Measurements from ENCODE around the gene PLD6. TPM values are rescaled to one million over a fixed set of nuclear protein-coding genes. Genes with fewer than 3 reads are reported as not detected.
A peak's percentile ranks its signal among the peaks of the same experiment; 100 is the strongest.

Gene PLD6
- total and polyA plus RNA-seq, 2 donors (not counting 1 experiment from before 2014, with no cell fraction given): 2.5 to 7.8 TPM

GRCh38 chr17:17155568-17155967, 50.6 kb downstream of the PLD6 start:
- Histone ChIP-seq H3K27ac (ENCODE audit: insufficient read depth, low read length) (peak overlapping the region; percentile 26), H3K9me3 (ENCODE audit: control insufficient read depth, insufficient read depth, low read depth, low read length) (no peaks in the 10 kb centered on the region), H3K4me1 (ENCODE audit: control insufficient read depth, extremely low read depth, insufficient read depth, low read length) (peaks cover 32% of the 10 kb centered on the region), H3K27me3 (ENCODE audit: control insufficient read depth, insufficient read depth, low read length) (no peaks in the 10 kb centered on the region), H3K4me3 (replicated peaks in 1 of 4; ENCODE audit: control extremely low read depth in 1 of 4, insufficient read depth in 1 of 4, low read depth in 3 of 4, low read length in 4 of 4) (no peak overlapping the region), H3K4me2 (ENCODE audit: extremely low read depth, insufficient read depth, low read length) (no peak overlapping the region), H3K36me3 (ENCODE audit: control insufficient read depth, insufficient read depth, low read length) (peaks cover 41% of the 10 kb centered on the region), H2AFZ (ENCODE audit: low read length) (no peak overlapping the region), H3K9ac (ENCODE audit: insufficient read depth, low read length) (no peak overlapping the region), H3K79me2 (ENCODE audit: control insufficient read depth, insufficient read depth, low read length) (peaks cover 3% of the 10 kb centered on the region), H4K20me1 (ENCODE audit: control insufficient read depth, extremely low read depth, insufficient read depth, low read length) (no peaks in the 10 kb centered on the region)
- no peak for TF ChIP-seq EZH2 (IDR thresholded peaks at IDR 0.05; ENCODE audit: low read length, missing control alignments)
- TF ChIP-seq, protein P1, sequence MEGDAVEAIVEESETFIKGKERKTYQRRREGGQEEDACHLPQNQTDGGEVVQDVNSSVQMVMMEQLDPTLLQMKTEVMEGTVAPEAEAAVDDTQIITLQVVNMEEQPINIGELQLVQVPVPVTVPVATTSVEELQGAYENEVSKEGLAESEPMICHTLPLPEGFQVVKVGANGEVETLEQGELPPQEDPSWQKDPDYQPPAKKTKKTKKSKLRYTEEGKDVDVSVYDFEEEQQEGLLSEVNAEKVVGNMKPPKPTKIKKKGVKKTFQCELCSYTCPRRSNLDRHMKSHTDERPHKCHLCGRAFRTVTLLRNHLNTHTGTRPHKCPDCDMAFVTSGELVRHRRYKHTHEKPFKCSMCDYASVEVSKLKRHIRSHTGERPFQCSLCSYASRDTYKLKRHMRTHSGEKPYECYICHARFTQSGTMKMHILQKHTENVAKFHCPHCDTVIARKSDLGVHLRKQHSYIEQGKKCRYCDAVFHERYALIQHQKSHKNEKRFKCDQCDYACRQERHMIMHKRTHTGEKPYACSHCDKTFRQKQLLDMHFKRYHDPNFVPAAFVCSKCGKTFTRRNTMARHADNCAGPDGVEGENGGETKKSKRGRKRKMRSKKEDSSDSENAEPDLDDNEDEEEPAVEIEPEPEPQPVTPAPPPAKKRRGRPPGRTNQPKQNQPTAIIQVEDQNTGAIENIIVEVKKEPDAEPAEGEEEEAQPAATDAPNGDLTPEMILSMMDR (conservative IDR thresholded peaks at IDR 0.05 in 1 of 2, IDR thresholded peaks at IDR 0.05 in 1 of 2; ENCODE audit: low read depth in 1 of 2, low read length in 2 of 2): no peak
- DNase-seq (ENCODE audit: low read depth in 2 of 2): no peak

- H3K4me3 ChIP-seq (replicated peaks in 1 of 4; ENCODE audit: control extremely low read depth in 1 of 4, insufficient read depth in 1 of 4, low read depth in 3 of 4, low read length in 4 of 4): no peak overlapping the region
- no peak overlapping the region for H2AFZ ChIP-seq (ENCODE audit: low read length)
- H3K27me3 ChIP-seq (ENCODE audit: control insufficient read depth, insufficient read depth, low read length): no peaks in the 10 kb centered on the region
- H3K36me3 ChIP-seq (ENCODE audit: control insufficient read depth, insufficient read depth, low read length): peaks cover 42% of the 10 kb centered on the region
- peaks cover 3% of the 10 kb centered on the region for H3K79me2 ChIP-seq (ENCODE audit: control insufficient read depth, insufficient read depth, low read length)
- no peaks in the 10 kb centered on the region for H3K9me3 ChIP-seq (ENCODE audit: control insufficient read depth, insufficient read depth, low read depth, low read length)
- TF ChIP-seq, protein P1 (conservative IDR thresholded peaks at IDR 0.05 in 1 of 2, IDR thresholded peaks at IDR 0.05 in 1 of 2; ENCODE audit: low read depth in 1 of 2, low read length in 2 of 2): no peak
- no peak for TF ChIP-seq EZH2 (IDR thresholded peaks at IDR 0.05; ENCODE audit: low read length, missing control alignments)
- no peak overlapping the region for H3K27ac ChIP-seq (ENCODE audit: insufficient read depth, low read length)
- H3K4me1 ChIP-seq (ENCODE audit: control insufficient read depth, extremely low read depth, insufficient read depth, low read length): peaks cover 35% of the 10 kb centered on the region
- H3K9ac ChIP-seq (ENCODE audit: insufficient read depth, low read length): no peak overlapping the region
- H4K20me1 ChIP-seq (ENCODE audit: control insufficient read depth, extremely low read depth, insufficient read depth, low read length): no peaks in the 10 kb centered on the region
- H3K4me2 ChIP-seq (ENCODE audit: extremely low read depth, insufficient read depth, low read length): no peak overlapping the region
- no peak for DNase-seq (ENCODE audit: low read depth in 2 of 2)
Measured at GRCh38 chr17:17154981-17155380, 51.2 kb downstream of the PLD6 start.

GRCh38 chr17:17154556-17154955, 51.6 kb downstream of the PLD6 start:
- Histone ChIP-seq H3K4me3 (replicated peaks in 1 of 4; ENCODE audit: control extremely low read depth in 1 of 4, insufficient read depth in 1 of 4, low read depth in 3 of 4, low read length in 4 of 4) (no peak overlapping the region), H2AFZ (ENCODE audit: low read length) (no peak overlapping the region), H3K36me3 (ENCODE audit: control insufficient read depth, insufficient read depth, low read length) (peaks cover 42% of the 10 kb centered on the region), H3K27ac (ENCODE audit: insufficient read depth, low read length) (no peak overlapping the region), H3K27me3 (ENCODE audit: control insufficient read depth, insufficient read depth, low read length) (no peaks in the 10 kb centered on the region), H3K9ac (ENCODE audit: insufficient read depth, low read length) (no peak overlapping the region), H3K4me2 (ENCODE audit: extremely low read depth, insufficient read depth, low read length) (no peak overlapping the region), H4K20me1 (ENCODE audit: control insufficient read depth, extremely low read depth, insufficient read depth, low read length) (no peaks in the 10 kb centered on the region), H3K79me2 (ENCODE audit: control insufficient read depth, insufficient read depth, low read length) (peaks cover 3% of the 10 kb centered on the region), H3K4me1 (ENCODE audit: control insufficient read depth, extremely low read depth, insufficient read depth, low read length) (peaks cover 35% of the 10 kb centered on the region), H3K9me3 (ENCODE audit: control insufficient read depth, insufficient read depth, low read depth, low read length) (no peaks in the 10 kb centered on the region)
- TF ChIP-seq, protein P1 (conservative IDR thresholded peaks at IDR 0.05 in 1 of 2, IDR thresholded peaks at IDR 0.05 in 1 of 2; ENCODE audit: low read depth in 1 of 2, low read length in 2 of 2): no peak
- no peak for TF ChIP-seq EZH2 (IDR thresholded peaks at IDR 0.05; ENCODE audit: low read length, missing control alignments)
- DNase-seq (ENCODE audit: low read depth in 2 of 2): no peak

All from fibroblast of lung (primary cell).